ENCODE data around the gene AMY2B.
"Not testable (repeated sequence)": the region's sequence is repeated elsewhere in the genome, so short reads cannot be mapped to it uniquely, and the experiment has no call there.

Gene AMY2B

GRCh38 chr1:103627436-103627835 is 56.0 kb downstream of the AMY2B start:
- not testable (repeated sequence) for DNase-seq (ENCODE audit: low read depth)

Measured in iris pigment epithelial cell (primary cell).